Measurements from ENCODE around the gene SACM1L. TPM values are rescaled to one million over a fixed set of nuclear protein-coding genes. Genes with fewer than 3 reads are reported as not detected.

Gene SACM1L
- total and polyA plus RNA-seq, 2 of the 8 experiments (the other 6 are each of a cell fraction or from before 2014, with no cell fraction given): 20.1 to 61.0 TPM

- ChIA-PET CTCF (ENCODE audit: partially characterized antibody) (interaction anchor here (1.1 to 7.1 kb wide), 2 partner anchors 16 to 56 kb away, joined by 5 to 64 read pairs; no protein-coding TSS in a partner anchor), POLR2A (ENCODE audit: partially characterized antibody) (interaction anchor here (1.1 kb wide), 1 partner anchor 17 kb away, joined by 4 read pairs; no protein-coding TSS in a partner anchor)
- Histone ChIP-seq H2BK15ac (ENCODE audit: low read length) (no peak overlapping the region), H2BK5ac (ENCODE audit: low read depth, low read length) (no peak overlapping the region), H2AFZ (ENCODE audit: low read length) (no peak overlapping the region), H3K14ac (ENCODE audit: insufficient read length) (no peak overlapping the region), H3K9me3 (ENCODE audit: insufficient read depth in 2 of 2, low read depth in 1 of 2, low read length in 1 of 2) (no peaks in the 10 kb centered on the region), H4K20me1 (replicated peaks in 1 of 2; ENCODE audit: control insufficient read depth in 1 of 2, insufficient read depth in 2 of 2, low read length in 2 of 2) (no peaks in the 10 kb centered on the region), H2BK12ac (ENCODE audit: low read depth, low read length) (no peak overlapping the region), H2BK20ac (ENCODE audit: low read length) (no peak overlapping the region), H3K36me3 (ENCODE audit: control insufficient read depth in 2 of 4, insufficient read depth in 4 of 4, low read length in 3 of 4) (no peaks in the 10 kb centered on the region), H3K4me3 (ENCODE audit: extremely low read depth in 1 of 4, insufficient read depth in 2 of 4, low read depth in 3 of 4, low read length in 4 of 4) (no peak overlapping the region), H4K5ac (ENCODE audit: insufficient read length, low read depth, low read length) (no peak overlapping the region), H4K91ac (replicated peaks; ENCODE audit: insufficient read length, low read length) (no peak overlapping the region), H3K4me1 (replicated peaks in 1 of 4; ENCODE audit: control insufficient read depth in 3 of 4, insufficient read depth in 4 of 4, low read length in 3 of 4) (peaks cover 0 to 2% (median 0%) of the 10 kb centered on the region in 4 experiments; a peak in 1 of 7 replicates), H3K18ac (ENCODE audit: extremely low read depth, low read length) (no peak overlapping the region), H3K23me2 (ENCODE audit: low read depth, low read length) (peaks cover 2% of the 10 kb centered on the region; the same call in 1 of the 2 replicates), H3K27ac (ENCODE audit: low read depth, low read length) (no peak overlapping the region), H3K9ac (replicated peaks in 1 of 4; ENCODE audit: extremely low read depth in 1 of 4, low read depth in 3 of 4, low read length in 3 of 4) (no peak overlapping the region), H2BK120ac (replicated peaks; ENCODE audit: low read depth, low read length) (no peak overlapping the region), H3K23ac (ENCODE audit: insufficient read length) (no peak overlapping the region), H3K79me1 (ENCODE audit: low read depth, low read length) (no peaks in the 10 kb centered on the region), H3K79me2 (ENCODE audit: control insufficient read depth in 1 of 2, insufficient read depth in 2 of 2, low read length in 2 of 2) (no peaks in the 10 kb centered on the region), H4K8ac (ENCODE audit: extremely low read depth, insufficient read depth, low read length) (no peak overlapping the region), H3K27me3 (replicated peaks in 1 of 4; ENCODE audit: control insufficient read depth in 3 of 4, extremely low read depth in 1 of 4, insufficient read depth in 3 of 4, low read length in 3 of 4) (no peaks in the 10 kb centered on the region), H2AK5ac (ENCODE audit: low read depth, low read length) (no peak overlapping the region), H3K4ac (replicated peaks; ENCODE audit: insufficient read length, low read depth, low read length) (no peak overlapping the region), H3K56ac (replicated peaks; ENCODE audit: insufficient read length, low read depth, low read length) (no peak overlapping the region), H3K4me2 (ENCODE audit: insufficient read depth in 1 of 2, low read depth in 2 of 2, low read length in 2 of 2) (no peak overlapping the region)
- TF ChIP-seq GABPA (IDR thresholded peaks at IDR 0.05; ENCODE audit: borderline replicate concordance, insufficient read depth, low read length) (no peak), NANOG (IDR thresholded peaks at IDR 0.05; ENCODE audit: insufficient read depth, low read depth, low read length, poor library complexity, severe bottlenecking) (no peak), NRF1 (IDR thresholded peaks at IDR 0.05; ENCODE audit: low read depth, low read length) (no peak)
- WGBS, 2 experiments (ENCODE audit: extremely low coverage in 1 of 2, insufficient coverage in 1 of 2, insufficient read length in 1 of 2, insufficient replicate concordance in 2 of 2, low coverage in 1 of 2, low lambda C conversion rate in 2 of 2, missing lambda C conversion rate in 1 of 2): 84% methylated on average over 8 of the region's 8 CpGs; no CpG with 5 or more reads in 1 of the 2 experiments
- no peak for DNase-seq (ENCODE audit: low read depth in 1 of 2, low spot score in 2 of 2)
- no peak for FAIRE-seq
Observed at GRCh38 chr3:45777111-45777745, 88.0 kb downstream of the SACM1L start.

Data from H1 (cell line).